ENCODE data around the gene URB1. TPM values are rescaled to one million over a fixed set of nuclear protein-coding genes. Genes with fewer than 3 reads are reported as not detected.

URB1 gene
- total and polyA plus RNA-seq, 11 donors: 4.6 to 26.0 (median 11.1) TPM

- ATAC-seq: no peak
- 43 to 68% (median 48%) methylated on average over 5 of the region's 5 CpGs for WGBS, 4 donors
- no peak for TF ChIP-seq POLR2A (IDR thresholded peaks at IDR 0.05)
- TF ChIP-seq, protein P1, sequence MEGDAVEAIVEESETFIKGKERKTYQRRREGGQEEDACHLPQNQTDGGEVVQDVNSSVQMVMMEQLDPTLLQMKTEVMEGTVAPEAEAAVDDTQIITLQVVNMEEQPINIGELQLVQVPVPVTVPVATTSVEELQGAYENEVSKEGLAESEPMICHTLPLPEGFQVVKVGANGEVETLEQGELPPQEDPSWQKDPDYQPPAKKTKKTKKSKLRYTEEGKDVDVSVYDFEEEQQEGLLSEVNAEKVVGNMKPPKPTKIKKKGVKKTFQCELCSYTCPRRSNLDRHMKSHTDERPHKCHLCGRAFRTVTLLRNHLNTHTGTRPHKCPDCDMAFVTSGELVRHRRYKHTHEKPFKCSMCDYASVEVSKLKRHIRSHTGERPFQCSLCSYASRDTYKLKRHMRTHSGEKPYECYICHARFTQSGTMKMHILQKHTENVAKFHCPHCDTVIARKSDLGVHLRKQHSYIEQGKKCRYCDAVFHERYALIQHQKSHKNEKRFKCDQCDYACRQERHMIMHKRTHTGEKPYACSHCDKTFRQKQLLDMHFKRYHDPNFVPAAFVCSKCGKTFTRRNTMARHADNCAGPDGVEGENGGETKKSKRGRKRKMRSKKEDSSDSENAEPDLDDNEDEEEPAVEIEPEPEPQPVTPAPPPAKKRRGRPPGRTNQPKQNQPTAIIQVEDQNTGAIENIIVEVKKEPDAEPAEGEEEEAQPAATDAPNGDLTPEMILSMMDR (IDR thresholded peaks at IDR 0.05): no peak
- no peak for DNase-seq
- H3K4me3 ChIP-seq: no peak overlapping the region
- peaks cover 2 to 58% (median 26%) of the 10 kb centered on the region in 12 donors for H3K4me1 ChIP-seq
- H3K9me3 ChIP-seq: no peaks in the 10 kb centered on the region
- intact Hi-C loops (cut with DNase I): loop anchor here in 2 of 10 donors (5.0 to 10.0 kb wide), 2 partner anchors 65 to 107 kb away; no protein-coding TSS in a partner anchor
- peak overlapping the region in 4 of 12 donors; percentile 2 to 23 (median 9) for H3K27ac ChIP-seq
- H3K36me3 ChIP-seq: peaks cover 0 to 19% (median 4%) of the 10 kb centered on the region in 9 donors
- no peaks in the 10 kb centered on the region for H3K27me3 ChIP-seq
Measured at GRCh38 chr21:32389337-32390015, 3.3 kb downstream of the URB1 start.

DNA sequence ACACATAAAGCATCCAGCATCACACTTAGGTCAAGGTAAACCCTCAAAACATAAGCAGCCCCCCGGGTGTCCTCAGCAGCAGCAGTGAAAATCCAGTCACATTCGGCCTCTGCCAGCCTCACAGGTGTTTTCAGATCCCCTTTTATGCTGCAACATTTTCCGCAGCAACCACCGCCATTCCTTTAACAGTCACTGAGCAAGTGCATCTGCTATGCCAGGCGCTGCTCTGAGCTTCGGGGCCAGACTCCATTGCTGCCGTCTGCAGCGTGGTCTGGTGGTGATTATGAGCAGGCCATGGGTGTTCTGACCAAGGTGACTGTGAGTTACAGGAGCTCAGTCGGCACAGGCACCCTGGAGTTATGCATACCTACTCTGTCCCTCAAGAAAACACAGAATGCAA is 4.5 kb downstream of the URB1 start:
- no peak for ATAC-seq
- H3K4me3 ChIP-seq: no peak overlapping the region

GRCh38 chr21:32387151-32387550 is 5.7 kb downstream of the URB1 start:
- Histone ChIP-seq H3K4me3 (no peak overlapping the region), H3K9me3 (no peaks in the 10 kb centered on the region), H3K36me3 (peaks cover 0 to 42% (median 27%) of the 10 kb centered on the region in 9 donors), H3K27ac (peak overlapping the region in 8 of 12 donors; percentile 11 to 67 (median 58)), H3K4me1 (peaks cover 2 to 47% (median 21%) of the 10 kb centered on the region in 12 donors), H3K27me3 (no peaks in the 10 kb centered on the region)
- TF ChIP-seq, protein P1 (IDR thresholded peaks at IDR 0.05): no peak
- no peak for TF ChIP-seq POLR2A (IDR thresholded peaks at IDR 0.05)
- ATAC-seq (no peak), DNase-seq (no peak)
- WGBS, 4 donors: 77 to 91% (median 82%) methylated on average over 8 of the region's 8 CpGs
- intact Hi-C loops (cut with DNase I): no loop called here

More for the DNA sequence above, 4.5 kb downstream of the URB1 start:
- Histone ChIP-seq H3K27ac (peak overlapping the region in 2 of 12 donors; percentile 2 to 32), H3K36me3 (peaks cover 0 to 30% (median 16%) of the 10 kb centered on the region in 9 donors), H3K4me1 (peaks cover 2 to 50% (median 22%) of the 10 kb centered on the region in 12 donors), H3K9me3 (no peaks in the 10 kb centered on the region), H3K27me3 (no peaks in the 10 kb centered on the region)
- DNase-seq: no peak
- intact Hi-C loops (cut with DNase I): no loop called here
- TF ChIP-seq POLR2A (IDR thresholded peaks at IDR 0.05): no peak
- TF ChIP-seq, protein P1 (IDR thresholded peaks at IDR 0.05): no peak
- 67 to 76% (median 73%) methylated on average over 4 to 9 of the region's 9 CpGs for WGBS, 4 donors

DNA sequence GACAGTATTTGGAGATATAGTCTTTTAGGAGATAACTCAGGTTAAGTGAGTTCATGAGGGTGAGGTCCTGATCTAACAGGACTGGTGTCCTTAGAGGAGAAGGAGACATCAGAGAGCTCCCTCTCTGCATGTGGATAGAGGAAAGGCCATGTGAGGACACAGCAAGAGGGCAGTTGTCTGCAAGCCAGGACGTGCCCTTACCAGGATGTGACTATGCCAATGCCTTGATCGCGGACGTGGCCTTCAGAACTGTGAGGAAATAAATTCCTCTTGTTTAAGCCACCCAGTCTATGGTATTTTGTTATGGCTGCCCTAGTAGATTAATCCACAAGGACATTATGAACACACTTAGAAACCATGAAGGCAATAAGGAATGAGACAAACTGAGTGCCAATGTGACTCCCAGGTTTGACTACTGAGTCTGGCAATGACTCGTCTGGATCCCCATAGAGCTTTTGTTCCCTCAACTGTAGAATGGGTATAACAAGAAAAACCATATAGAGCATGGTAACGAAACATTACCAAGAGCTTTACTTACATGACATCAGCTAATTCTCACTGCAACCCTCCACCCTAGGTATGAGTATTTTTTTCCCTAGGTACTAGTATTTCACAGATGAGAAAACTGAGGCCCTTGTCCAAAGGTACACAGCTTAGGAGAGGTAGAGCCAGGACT is 6.5 kb downstream of the URB1 start:
- H3K4me1 ChIP-seq: peaks cover 0 to 38% (median 15%) of the 10 kb centered on the region in 12 donors

More for the DNA sequence above, 6.5 kb downstream of the URB1 start:
- Histone ChIP-seq H3K27ac (peak overlapping the region in 10 of 12 donors; percentile 11 to 74 (median 58)), H3K27me3 (no peaks in the 10 kb centered on the region), H3K36me3 (peaks cover 0 to 50% (median 33%) of the 10 kb centered on the region in 9 donors), H3K9me3 (no peaks in the 10 kb centered on the region), H3K4me3 (no peak overlapping the region)
- TF ChIP-seq, protein P1 (IDR thresholded peaks at IDR 0.05): no peak
- no peak for TF ChIP-seq POLR2A (IDR thresholded peaks at IDR 0.05)
- intact Hi-C loops (cut with DNase I): no loop called here
- DNase-seq: peak in 4 of 5 donors; percentile 46 to 82 (median 66)
- ATAC-seq: peak; percentile 71 to 89 (median 87)
- 47 to 54% (median 50%) methylated on average over 6 of the region's 6 CpGs for WGBS, 4 donors

All from heart left ventricle (tissue), 16 donors.